Neuron (in vitro differentiated cells): ENCODE measurements around the gene RASL12.

Experiments used
- H2AFZ ChIP-seq: one replicate; pipeline ENCODE4 v1.6.1; 2013; ENCODE audit warnings: low read depth, mild to moderate bottlenecking, inconsistent platforms, low read length, moderate library complexity
- H3K27me3 ChIP-seq: one replicate; pipeline ENCODE4 v1.6.1; 2013; ENCODE audit warnings: low read length; ENCODE audit not compliant: insufficient read depth
- H3K36me3 ChIP-seq: one replicate; pipeline ENCODE4 v1.6.1; 2013; ENCODE audit warnings: low read length; ENCODE audit not compliant: insufficient read depth
- H3K4me1 ChIP-seq: one replicate; pipeline ENCODE4 v1.6.1; 2013; ENCODE audit warnings: low read length; ENCODE audit not compliant: insufficient read depth
- H3K4me3 ChIP-seq: 2 replicates; pipeline ENCODE4 v1.5.1; 2013; ENCODE audit warnings: mild to moderate bottlenecking, low read length, moderate library complexity
- H3K9me3 ChIP-seq: one replicate; pipeline ENCODE4 v1.6.1; 2013; ENCODE audit warnings: low read length

Gene RASL12

GRCh38 chr15:65004993-65005392 is 62.8 kb downstream of the RASL12 start:
- peaks cover 15% of the 10 kb centered on the region for H3K36me3 ChIP-seq
- no peaks in the 10 kb centered on the region for H3K4me1 ChIP-seq

More at GRCh38 chr15:65004993-65005392, 62.8 kb downstream of the RASL12 start:
- Histone ChIP-seq H3K27me3 (no peaks in the 10 kb centered on the region), H3K9me3 (peaks cover 2% of the 10 kb centered on the region), H2AFZ (no peak overlapping the region), H3K4me3 (no peak overlapping the region)
